Neural cell (in vitro differentiated cells): ENCODE data around the gene GRSF1. TPM values are rescaled to one million over a fixed set of nuclear protein-coding genes. Genes with fewer than 3 reads are reported as not detected.

ENCODE experiments used
- H2AFZ ChIP-seq: fragments of 200-600, 300-800 bp; sonication (generic), shearing (Covaris generic); 2 replicates; pipeline ENCODE4 v1.6.0; 2014; ENCODE audit warnings: low read depth, mild to moderate bottlenecking, antibody characterized with exemption, low read length, moderate library complexity
- H3F3A ChIP-seq: fragments of 200-600 bp; shearing (Covaris generic); 2 replicates; pipeline ENCODE4 v1.6.1; 2016; ENCODE audit warnings: mild to moderate bottlenecking, moderate library complexity, mixed read lengths, antibody characterized with exemption, low read length; ENCODE audit not compliant: insufficient read depth, poor library complexity, severe bottlenecking
- H3K27ac ChIP-seq: fragments of 200-600, 300-800 bp; sonication (generic), shearing (Covaris generic); 2 replicates; pipeline ENCODE4 v1.5.1; 2014; ENCODE audit warnings: mild to moderate bottlenecking, low read length, moderate library complexity
- H3K27me3 ChIP-seq: fragments of 300-800, 200-600 bp; sonication (generic), shearing (Covaris generic); 2 replicates; pipeline ENCODE4 v1.6.0; 2014; ENCODE audit warnings: mild to moderate bottlenecking, low read depth, low read length, moderate library complexity; ENCODE audit not compliant: insufficient read depth
- H3K36me3 ChIP-seq: fragments of 300-800, 200-600 bp; sonication (generic), shearing (Covaris generic); 2 replicates; pipeline ENCODE4 v1.5.1; 2014; ENCODE audit warnings: mild to moderate bottlenecking, antibody characterized with exemption, low read length, moderate library complexity; ENCODE audit not compliant: insufficient read depth
- H3K4me2 ChIP-seq: fragments of 300-800, 200-600 bp; sonication (generic), shearing (Covaris generic); 2 replicates; pipeline ENCODE4 v1.6.0; 2014; ENCODE audit warnings: mild to moderate bottlenecking, low read length
- H3K4me3 ChIP-seq: fragments of 300-800, 200-600 bp; sonication (generic), shearing (Covaris generic); 2 replicates; pipeline ENCODE4 v1.5.1; 2014; ENCODE audit warnings: mild to moderate bottlenecking, low read length, moderate library complexity
- H3K79me2 ChIP-seq: fragments of 200-600 bp; shearing (Covaris generic); replicated peaks from 2 replicates; pipeline ENCODE4 v1.6.0; 2014; ENCODE audit warnings: mild to moderate bottlenecking, low read length, moderate library complexity; ENCODE audit not compliant: insufficient read depth
- H3K9ac ChIP-seq: fragments of 300-800, 200-600 bp; sonication (generic), shearing (Covaris generic); 2 replicates; pipeline ENCODE4 v1.6.1; 2016; ENCODE audit warnings: mild to moderate bottlenecking, low read length, mixed read lengths
- H3K9me2 ChIP-seq: fragments of 200-600 bp; shearing (Covaris generic); 2 replicates; pipeline ENCODE4 v1.6.1; 2016; ENCODE audit warnings: mild to moderate bottlenecking, low read length, mixed read lengths; ENCODE audit not compliant: insufficient read depth
- H3K9me3 ChIP-seq: fragments of 200-600, 300-800 bp; sonication (generic), shearing (Covaris generic); 2 replicates; pipeline ENCODE4 v1.6.1; 2016; ENCODE audit warnings: mild to moderate bottlenecking, mixed run types, low read length, moderate library complexity, mixed read lengths
- H4K20me1 ChIP-seq: fragments of 200-600 bp; shearing (Covaris generic); 2 replicates; pipeline ENCODE4 v1.6.1; 2016; ENCODE audit warnings: mild to moderate bottlenecking, mixed run types; ENCODE audit not compliant: insufficient read depth
- CTCF ChIP-seq: fragments of 450-650 bp; IDR thresholded peaks from 2 replicates; pipeline ENCODE4 v1.5.1; 2014; ENCODE audit warnings: antibody characterized with exemption, mild to moderate bottlenecking, moderate library complexity; ENCODE audit not compliant: poor library complexity, severe bottlenecking
- EP300 ChIP-seq: fragments of 450-650 bp; conservative IDR thresholded peaks from 2 replicates; pipeline ENCODE4 v1.6.1; 2014; ENCODE audit warnings: antibody characterized with exemption, mild to moderate bottlenecking, moderate library complexity; ENCODE audit not compliant: poor library complexity, severe bottlenecking
- EZH2 ChIP-seq: fragments of 200-600, 300-800 bp; shearing (Covaris generic), sonication (generic); IDR thresholded peaks from 2 replicates; pipeline ENCODE4 v1.6.1; 2014; ENCODE audit warnings: antibody characterized with exemption, low read length, borderline replicate concordance, mild to moderate bottlenecking; ENCODE audit not compliant: insufficient read depth, poor library complexity, severe bottlenecking
- MXI1 ChIP-seq: fragments of 450-650 bp; conservative IDR thresholded peaks from 2 replicates; pipeline ENCODE4 v1.6.1; 2014; ENCODE audit warnings: antibody characterized with exemption, mild to moderate bottlenecking; ENCODE audit not compliant: poor library complexity, severe bottlenecking
- POLR2AphosphoS5 ChIP-seq: IDR thresholded peaks from 2 replicates; pipeline ENCODE4 v1.6.1; 2012
- RAD21 ChIP-seq: fragments of 450-650 bp; conservative IDR thresholded peaks from 2 replicates; pipeline ENCODE4 v1.6.1; 2014; ENCODE audit warnings: antibody characterized with exemption, mild to moderate bottlenecking, moderate library complexity
- SMC3 ChIP-seq: fragments of 450-650 bp; conservative IDR thresholded peaks from 2 replicates; pipeline ENCODE4 v1.6.1; 2014; ENCODE audit warnings: antibody characterized with exemption, mild to moderate bottlenecking, moderate library complexity; ENCODE audit not compliant: poor library complexity
- TAF1 ChIP-seq: IDR thresholded peaks from 2 replicates; pipeline ENCODE4 v1.6.1; 2012; ENCODE audit warnings: low read depth
- polyA minus RNA-seq: library from RNA; depleted of rRNA, polyadenylated mRNA; stranded (reverse); fragments of >200 nt; gene quantifications from 2 replicates; pipeline ENCODE4 v1.2.3, GENCODE V29; 2014
- polyA plus RNA-seq: library from polyadenylated mRNA; depleted of rRNA; stranded (reverse); fragments of >200 nt; gene quantifications from 2 replicates; pipeline ENCODE4 v1.2.3, GENCODE V29; 2014
- TF ChIP-seq, protein P1 (sequence below): IDR thresholded peaks from 2 replicates; pipeline ENCODE4 v1.6.1; 2012; ENCODE audit warnings: borderline replicate concordance

GRSF1 gene
- 83.3 and 85.5 TPM in 2 replicates for polyA plus RNA-seq
- polyA minus RNA-seq: 88.9 and 102 TPM in 2 replicates

DNA sequence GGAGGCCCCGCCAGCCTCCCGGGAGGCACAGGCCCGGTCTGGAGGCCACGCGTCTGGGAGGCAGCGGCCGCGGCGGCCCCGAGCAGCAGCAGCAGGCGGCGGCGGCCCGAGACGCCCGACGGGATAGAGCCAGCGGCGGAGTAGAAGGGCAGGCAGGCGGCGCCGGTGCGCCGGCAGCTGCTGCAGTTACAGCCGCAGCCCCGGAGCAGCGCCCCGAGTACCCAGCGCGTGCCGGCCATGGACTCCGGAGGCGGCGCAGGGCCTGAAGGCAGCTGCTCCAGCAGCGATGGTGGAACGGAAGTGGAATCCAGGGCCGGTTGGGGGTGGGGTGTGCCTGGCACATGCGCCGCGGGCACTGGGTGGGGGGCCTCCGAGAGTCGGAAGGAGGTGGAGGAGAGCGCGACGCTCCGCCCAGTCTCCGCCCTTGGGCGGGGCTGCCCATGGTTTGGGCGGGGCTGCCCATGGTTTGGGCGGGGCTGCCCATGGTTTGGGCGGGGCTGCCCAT is at the start of gene GRSF1:
GRSF1 (minus strand) TSS at position 302 of the 505 bp plus-strand sequence; CDS start at position 239, 63 bp downstream.
- Histone ChIP-seq H2AFZ (peak within 1 kb of the TSS; percentile 90), H3K27me3 (no peaks in the 10 kb centered on the region), H3K27ac (peak within 1 kb of the TSS; percentile 91), H3K79me2 (peaks cover 32% of the 10 kb centered on the region), H3K9me2 (no peaks in the 10 kb centered on the region), H3K9me3 (no peaks in the 10 kb centered on the region), H3F3A (no peaks in the 10 kb centered on the region), H3K4me2 (peak within 1 kb of the TSS; percentile 94), H3K36me3 (no peaks in the 10 kb centered on the region), H3K9ac (peak within 1 kb of the TSS; percentile 88), H4K20me1 (no peaks in the 10 kb centered on the region), H3K4me3 (peak within 1 kb of the TSS; percentile 98)
- peak; percentile 44 for TF ChIP-seq EP300
- TF ChIP-seq POLR2AphosphoS5: peak; percentile 93
- peak; percentile 78 for TF ChIP-seq TAF1
- peak; percentile 56 for TF ChIP-seq SMC3
- peak; percentile 85 for TF ChIP-seq MXI1
- TF ChIP-seq CTCF: peak; percentile 46
- no peak for TF ChIP-seq RAD21
- TF ChIP-seq EZH2: no peak
- TF ChIP-seq, protein P1, sequence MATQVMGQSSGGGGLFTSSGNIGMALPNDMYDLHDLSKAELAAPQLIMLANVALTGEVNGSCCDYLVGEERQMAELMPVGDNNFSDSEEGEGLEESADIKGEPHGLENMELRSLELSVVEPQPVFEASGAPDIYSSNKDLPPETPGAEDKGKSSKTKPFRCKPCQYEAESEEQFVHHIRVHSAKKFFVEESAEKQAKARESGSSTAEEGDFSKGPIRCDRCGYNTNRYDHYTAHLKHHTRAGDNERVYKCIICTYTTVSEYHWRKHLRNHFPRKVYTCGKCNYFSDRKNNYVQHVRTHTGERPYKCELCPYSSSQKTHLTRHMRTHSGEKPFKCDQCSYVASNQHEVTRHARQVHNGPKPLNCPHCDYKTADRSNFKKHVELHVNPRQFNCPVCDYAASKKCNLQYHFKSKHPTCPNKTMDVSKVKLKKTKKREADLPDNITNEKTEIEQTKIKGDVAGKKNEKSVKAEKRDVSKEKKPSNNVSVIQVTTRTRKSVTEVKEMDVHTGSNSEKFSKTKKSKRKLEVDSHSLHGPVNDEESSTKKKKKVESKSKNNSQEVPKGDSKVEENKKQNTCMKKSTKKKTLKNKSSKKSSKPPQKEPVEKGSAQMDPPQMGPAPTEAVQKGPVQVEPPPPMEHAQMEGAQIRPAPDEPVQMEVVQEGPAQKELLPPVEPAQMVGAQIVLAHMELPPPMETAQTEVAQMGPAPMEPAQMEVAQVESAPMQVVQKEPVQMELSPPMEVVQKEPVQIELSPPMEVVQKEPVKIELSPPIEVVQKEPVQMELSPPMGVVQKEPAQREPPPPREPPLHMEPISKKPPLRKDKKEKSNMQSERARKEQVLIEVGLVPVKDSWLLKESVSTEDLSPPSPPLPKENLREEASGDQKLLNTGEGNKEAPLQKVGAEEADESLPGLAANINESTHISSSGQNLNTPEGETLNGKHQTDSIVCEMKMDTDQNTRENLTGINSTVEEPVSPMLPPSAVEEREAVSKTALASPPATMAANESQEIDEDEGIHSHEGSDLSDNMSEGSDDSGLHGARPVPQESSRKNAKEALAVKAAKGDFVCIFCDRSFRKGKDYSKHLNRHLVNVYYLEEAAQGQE: peak; percentile 65

DNA sequence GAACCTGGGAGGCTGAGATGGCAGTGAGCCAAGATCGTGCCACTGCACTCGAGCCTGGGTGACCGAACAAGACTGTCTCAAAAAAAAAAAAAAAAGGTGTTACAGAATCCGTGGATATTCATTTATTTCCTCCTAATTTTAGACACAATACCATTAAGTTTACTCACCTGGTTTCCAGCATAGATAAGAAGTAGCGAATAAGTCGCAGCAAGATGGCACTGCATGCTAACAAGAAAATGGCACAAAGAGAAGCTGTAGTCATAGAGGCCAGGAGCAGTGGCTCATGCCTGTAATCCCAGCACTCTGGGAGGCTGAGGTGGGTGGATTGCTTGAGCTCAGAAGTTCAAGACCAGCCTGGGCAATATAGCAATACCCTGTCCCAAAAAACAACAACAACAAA is 45.5 kb upstream of the GRSF1 start:
- H3K9me2 ChIP-seq: no peaks in the 10 kb centered on the region
- no peaks in the 10 kb centered on the region for H4K20me1 ChIP-seq
- H3K4me2 ChIP-seq: no peak overlapping the region
- TF ChIP-seq CTCF (no peak), EP300 (no peak), EZH2 (no peak), TAF1 (no peak), MXI1 (no peak), SMC3 (no peak), RAD21 (no peak), POLR2AphosphoS5 (no peak)
- TF ChIP-seq, protein P1: no peak
- no peak overlapping the region for H3K27ac ChIP-seq
- no peak overlapping the region for H3K9ac ChIP-seq
- no peak overlapping the region for H2AFZ ChIP-seq
- no peaks in the 10 kb centered on the region for H3K79me2 ChIP-seq
- H3K9me3 ChIP-seq: no peaks in the 10 kb centered on the region
- no peaks in the 10 kb centered on the region for H3K27me3 ChIP-seq
- H3K36me3 ChIP-seq: no peaks in the 10 kb centered on the region
- H3F3A ChIP-seq: no peaks in the 10 kb centered on the region
- H3K4me3 ChIP-seq: no peak overlapping the region
